OCI-LY7 (cell line): ENCODE measurements around the gene IL17D. TPM values are rescaled to one million over a fixed set of nuclear protein-coding genes. Genes with fewer than 3 reads are reported as not detected.
"Not testable (repeated sequence)": the region's sequence is repeated elsewhere in the genome, so short reads cannot be mapped to it uniquely, and the experiment has no call there.

ENCODE experiments used
- BruUV-seq: library from RNA; stranded (reverse); fragments of 400-500 nt; replicated peaks from 2 replicates; lab custom pipeline; 2021; lab: Mats Ljungman, UMichigan
- CTCF ChIA-PET: fragments of 300-600 bp; sonication (Branson Sonifier 250); formaldehyde crosslinking; loops from one replicate; lab custom pipeline; 2022; ENCODE audit warnings: antibody characterized with exemption; ENCODE audit not compliant: unreplicated experiment; lab: Charles Lee
- POLR2A ChIA-PET: fragments of 300-600 bp; sonication (Branson Sonifier 250); formaldehyde crosslinking; loops from one replicate; lab custom pipeline; 2022; ENCODE audit warnings: antibody characterized with exemption; lab: Charles Lee
- DNase-seq: peaks from one replicate; pipeline ENCODE4 v3.0.0-alpha.2; 2015; ENCODE audit warnings: low spot score
- H2AFZ ChIP-seq: fragments of 200-600 bp; sonication (generic), shearing (Covaris generic); 2 replicates; pipeline ENCODE4 v1.6.1; 2014; ENCODE audit warnings: mild to moderate bottlenecking, antibody characterized with exemption, low read length, moderate library complexity
- H3K27ac ChIP-seq: fragments of 200-600 bp; sonication (generic); 2 replicates; pipeline ENCODE4 v1.5.1; 2014; ENCODE audit warnings: mixed run types, low read depth, mild to moderate bottlenecking, moderate library complexity, low read length, inconsistent platforms; ENCODE audit not compliant: poor library complexity, severe bottlenecking
- H3K36me3 ChIP-seq: fragments of 200-600 bp; sonication (generic); 2 replicates; pipeline ENCODE4 v1.6.1; 2014; ENCODE audit warnings: mild to moderate bottlenecking, antibody characterized with exemption, low read length, moderate library complexity, mixed read lengths; ENCODE audit not compliant: insufficient read depth
- H3K4me1 ChIP-seq: fragments of 200-600 bp; sonication (generic); 2 replicates; pipeline ENCODE4 v1.5.1; 2014; ENCODE audit warnings: mild to moderate bottlenecking, low read length; ENCODE audit not compliant: insufficient read depth, poor library complexity, severe bottlenecking
- H3K4me2 ChIP-seq: fragments of 200-600 bp; sonication (generic); 2 replicates; pipeline ENCODE4 v1.6.1; 2014; ENCODE audit warnings: mild to moderate bottlenecking, low read length
- H3K4me3 ChIP-seq: fragments of 200-600 bp; sonication (generic); 2 replicates; pipeline ENCODE4 v1.5.1; 2014; ENCODE audit warnings: mild to moderate bottlenecking, low read depth, low read length; ENCODE audit not compliant: poor library complexity, severe bottlenecking
- H3K79me2 ChIP-seq: fragments of 200-600 bp; sonication (generic); 2 replicates; pipeline ENCODE4 v1.6.1; 2016; ENCODE audit warnings: low read depth, mild to moderate bottlenecking, low read length, moderate library complexity, mixed read lengths; ENCODE audit not compliant: insufficient read depth
- H3K9me2 ChIP-seq: fragments of 200-600 bp; sonication (generic); 2 replicates; pipeline ENCODE4 v1.6.1; 2016; ENCODE audit warnings: mild to moderate bottlenecking, low read length, mixed read lengths; ENCODE audit not compliant: insufficient read depth
- H3K9me3 ChIP-seq: fragments of 200-600 bp; sonication (generic); 2 replicates; pipeline ENCODE4 v1.6.1; 2014; ENCODE audit warnings: mild to moderate bottlenecking, mixed run types, low read length, mixed read lengths
- H4K20me1 ChIP-seq: fragments of 200-600 bp; sonication (generic); 2 replicates; pipeline ENCODE4 v1.6.1; 2014; ENCODE audit warnings: mild to moderate bottlenecking, antibody characterized with exemption, low read length, moderate library complexity, mixed read lengths; ENCODE audit not compliant: insufficient read depth
- CTCF ChIP-seq: fragments of 200-600 bp; sonication (generic); conservative IDR thresholded peaks from 2 replicates; pipeline ENCODE4 v1.5.1; 2014; ENCODE audit warnings: mild to moderate bottlenecking, antibody characterized with exemption, low read length, moderate library complexity, mixed read lengths
- EZH2phosphoT487 ChIP-seq: fragments of 200-600 bp; sonication (generic); IDR thresholded peaks from 2 replicates; pipeline ENCODE4 v1.6.1; 2018; ENCODE audit warnings: low read depth, borderline replicate concordance, mild to moderate bottlenecking, mixed run types, antibody characterized with exemption, low read length, moderate library complexity, mixed read lengths
- intact Hi-C: fragments of 100-400 bp; cut with micrococcal nuclease; formaldehyde crosslinking; loops from one replicate; pipeline ENCODE4 v1.10.0; 2022; ENCODE audit not compliant: unreplicated experiment
- total RNA-seq, 2 experiments: library from RNA; depleted of rRNA in 1 of 2; stranded (reverse); fragments of >200 nt in 1 of 2; shearing (Covaris generic) in 1 of 2; gene quantifications; 2 replicates each; pipeline ENCODE4 v1.2.3, GENCODE V29; 2014 to 2022

IL17D gene
- total RNA-seq, 2 experiments from 2014 or later: 0.51 to 1.1 TPM

GRCh38 chr13:20679879-20680278 lies 23.6 kb upstream of the IL17D start:
- Histone ChIP-seq H3K9me2 (no peaks in the 10 kb centered on the region), H2AFZ (no peak overlapping the region), H3K79me2 (no peaks in the 10 kb centered on the region), H3K36me3 (no peaks in the 10 kb centered on the region), H3K9me3 (no peaks in the 10 kb centered on the region), H3K27ac (no peak overlapping the region), H4K20me1 (no peaks in the 10 kb centered on the region), H3K4me2 (no peak overlapping the region), H3K4me3 (no peak overlapping the region), H3K4me1 (no peaks in the 10 kb centered on the region)
- intact Hi-C loops: no loop called here
- POLR2A ChIA-PET: interaction anchor here (0.6 to 1.1 kb wide), 2 partner anchors 14 to 476 kb away, joined by 4 to 6 read pairs; no protein-coding TSS in a partner anchor
- CTCF ChIA-PET: no interaction called here
- no peak for DNase-seq
- BruUV-seq: no TSS peak
- TF ChIP-seq CTCF (no peak), EZH2phosphoT487 (no peak)

- ChIA-PET CTCF (no interaction called here), POLR2A (interaction anchor here (1.1 kb wide), 1 partner anchor 13 kb away, joined by 4 read pairs; no protein-coding TSS in a partner anchor)
- no TSS peak for BruUV-seq
- Histone ChIP-seq H2AFZ (no peak overlapping the region), H3K4me3 (no peak overlapping the region), H3K4me2 (no peak overlapping the region), H3K9me2 (no peaks in the 10 kb centered on the region), H3K27ac (no peak overlapping the region), H3K9me3 (no peaks in the 10 kb centered on the region), H3K4me1 (no peaks in the 10 kb centered on the region), H3K36me3 (no peaks in the 10 kb centered on the region), H4K20me1 (no peaks in the 10 kb centered on the region), H3K79me2 (no peaks in the 10 kb centered on the region)
- intact Hi-C loops: no loop called here
- TF ChIP-seq CTCF (no peak), EZH2phosphoT487 (no peak)
- DNase-seq: no peak
Observed at GRCh38 chr13:20680416-20681080, 23.0 kb upstream of the IL17D start.

GRCh38 chr13:20681481-20681880 lies 22.0 kb upstream of the IL17D start:
- H3K79me2 ChIP-seq, H3K9me3 ChIP-seq, DNase-seq, H2AFZ ChIP-seq, H3K4me1 ChIP-seq, CTCF ChIA-PET, H3K4me2 ChIP-seq, intact Hi-C loops, H3K9me2 ChIP-seq, BruUV-seq, H4K20me1 ChIP-seq, H3K4me3 ChIP-seq, H3K27ac ChIP-seq, H3K36me3 ChIP-seq: not testable (repeated sequence)
- POLR2A ChIA-PET: interaction anchor here (0.7 kb wide), 1 partner anchor 147 kb away, joined by 3 read pairs; no protein-coding TSS in a partner anchor
